GM23338 (cell line): ENCODE results near the gene FNDC11. TPM values are rescaled to one million over a fixed set of nuclear protein-coding genes. Genes with fewer than 3 reads are reported as not detected.

Source experiments
- ATAC-seq: fragments of 200-7000 bp; cut with Tn5 transposase; 3 replicates; pipeline ENCODE4 v1.9.1; 2020
- DNase-seq: peaks from one replicate; pipeline ENCODE4 v3.0.0-alpha.2; 2015; ENCODE audit warnings: low spot score
- H2AFZ ChIP-seq: fragments of 200-600 bp; sonication (generic); 2 replicates; pipeline ENCODE4 v1.8.0; 2016; ENCODE audit warnings: antibody characterized with exemption, mild to moderate bottlenecking, moderate library complexity
- H3F3A ChIP-seq: fragments of 200-600 bp; sonication (generic); replicated peaks from 2 replicates; pipeline ENCODE4 v1.8.0; 2017; ENCODE audit warnings: antibody characterized with exemption, mixed run types, low read depth
- H3K27ac ChIP-seq: fragments of 200-600 bp; sonication (generic); 2 replicates; pipeline ENCODE4 v1.6.1; 2016; ENCODE audit warnings: low read depth
- H3K27me3 ChIP-seq: fragments of 200-600 bp; sonication (generic); 2 replicates; pipeline ENCODE4 v1.8.0; 2016; ENCODE audit warnings: mild to moderate bottlenecking, mixed run types, moderate library complexity; ENCODE audit not compliant: insufficient read depth
- H3K36me3 ChIP-seq: fragments of 200-600 bp; sonication (generic); 2 replicates; pipeline ENCODE4 v1.8.0; 2016; ENCODE audit warnings: mild to moderate bottlenecking; ENCODE audit not compliant: insufficient read depth
- H3K4me1 ChIP-seq: fragments of 200-600 bp; sonication (generic); 2 replicates; pipeline ENCODE4 v1.8.0; 2016; ENCODE audit warnings: mild to moderate bottlenecking, moderate library complexity; ENCODE audit not compliant: insufficient read depth
- H3K4me2 ChIP-seq: fragments of 200-600 bp; sonication (generic); 2 replicates; pipeline ENCODE4 v1.7.1; 2017; ENCODE audit warnings: mixed run types
- H3K4me3 ChIP-seq: fragments of 200-600 bp; sonication (generic); 2 replicates; pipeline ENCODE4 v1.6.1; 2016; ENCODE audit warnings: mixed run types
- H3K79me2 ChIP-seq: fragments of 200-600 bp; sonication (generic); replicated peaks from 2 replicates; pipeline ENCODE4 v1.8.0; 2017; ENCODE audit warnings: mild to moderate bottlenecking; ENCODE audit not compliant: insufficient read depth
- H3K9me2 ChIP-seq: fragments of 200-600 bp; sonication (generic); 2 replicates; pipeline ENCODE4 v1.8.0; 2017; ENCODE audit not compliant: insufficient read depth
- H4K20me1 ChIP-seq: fragments of 200-600 bp; sonication (generic); replicated peaks from 2 replicates; pipeline ENCODE4 v1.8.0; 2017; ENCODE audit warnings: mild to moderate bottlenecking; ENCODE audit not compliant: insufficient read depth
- H3K27ac Mint-ChIP-seq: 2 replicates; pipeline ENCODE4 v1.8.0; 2020; ENCODE audit warnings: inconsistent platforms, mild to moderate bottlenecking, moderate library complexity, mixed read lengths
- H3K27me3 Mint-ChIP-seq: 3 replicates; pipeline ENCODE4 v1.8.0; 2022; ENCODE audit warnings: low read depth, mild to moderate bottlenecking, moderate library complexity, mixed read lengths, inconsistent platforms; ENCODE audit not compliant: insufficient read depth, poor library complexity
- H3K36me3 Mint-ChIP-seq: 3 replicates; pipeline ENCODE4 v1.8.0; 2021; ENCODE audit warnings: low read depth, mild to moderate bottlenecking, inconsistent platforms, moderate library complexity, mixed read lengths
- H3K4me1 Mint-ChIP-seq: 3 replicates; pipeline ENCODE4 v1.8.0; 2020; ENCODE audit warnings: mild to moderate bottlenecking, inconsistent platforms, mixed read lengths
- H3K4me3 Mint-ChIP-seq: 3 replicates; pipeline ENCODE4 v1.8.0; 2021; ENCODE audit warnings: moderate library complexity, mild to moderate bottlenecking, inconsistent platforms, mixed read lengths
- H3K9me3 Mint-ChIP-seq: 3 replicates; pipeline ENCODE4 v1.8.0; 2020; ENCODE audit warnings: moderate library complexity, mild to moderate bottlenecking, inconsistent platforms, mixed read lengths
- EZH2phosphoT487 ChIP-seq: fragments of 200-600 bp; sonication (generic); IDR thresholded peaks from one replicate; pipeline ENCODE4 v1.8.1; 2018; ENCODE audit warnings: antibody characterized with exemption; ENCODE audit not compliant: unreplicated experiment
- NANOG ChIP-seq: IDR thresholded peaks from 2 replicates; pipeline ENCODE4 v1.6.1; 2016; ENCODE audit warnings: antibody characterized with exemption, borderline replicate concordance
- STAT1 ChIP-seq: IDR thresholded peaks from one replicate; pipeline ENCODE4 v1.6.1; 2016; ENCODE audit warnings: antibody characterized with exemption; ENCODE audit not compliant: unreplicated experiment
- ZNF114 ChIP-seq: fragments of 250-450 bp; sonication (Bioruptor Pico); IDR thresholded peaks from 2 replicates; pipeline ENCODE4 v1.5.0; 2020; ENCODE audit warnings: mild to moderate bottlenecking, moderate library complexity
- polyA plus RNA-seq: library from polyadenylated mRNA; unstranded; fragments of >200 nt; fragmentation: Nextera tagmentation; extraction: Ambion mirVana; gene quantifications from 2 replicates; pipeline ENCODE4 v1.2.1, GENCODE V29; 2016
- total RNA-seq: library from RNA; depleted of rRNA; stranded (reverse); fragments of >200 nt; shearing (Covaris generic); gene quantifications from 2 replicates; pipeline ENCODE4 v1.2.3, GENCODE V29; 2014
- TF ChIP-seq, protein P1 (sequence below): fragments of 250-450 bp; sonication (Bioruptor Pico); IDR thresholded peaks from 2 replicates; pipeline ENCODE4 v1.5.0; 2020; ENCODE audit warnings: mild to moderate bottlenecking, moderate library complexity

Gene FNDC11
- total and polyA plus RNA-seq, 2 experiments from 2014 or later: 3.4 to 5.3 TPM

DNA sequence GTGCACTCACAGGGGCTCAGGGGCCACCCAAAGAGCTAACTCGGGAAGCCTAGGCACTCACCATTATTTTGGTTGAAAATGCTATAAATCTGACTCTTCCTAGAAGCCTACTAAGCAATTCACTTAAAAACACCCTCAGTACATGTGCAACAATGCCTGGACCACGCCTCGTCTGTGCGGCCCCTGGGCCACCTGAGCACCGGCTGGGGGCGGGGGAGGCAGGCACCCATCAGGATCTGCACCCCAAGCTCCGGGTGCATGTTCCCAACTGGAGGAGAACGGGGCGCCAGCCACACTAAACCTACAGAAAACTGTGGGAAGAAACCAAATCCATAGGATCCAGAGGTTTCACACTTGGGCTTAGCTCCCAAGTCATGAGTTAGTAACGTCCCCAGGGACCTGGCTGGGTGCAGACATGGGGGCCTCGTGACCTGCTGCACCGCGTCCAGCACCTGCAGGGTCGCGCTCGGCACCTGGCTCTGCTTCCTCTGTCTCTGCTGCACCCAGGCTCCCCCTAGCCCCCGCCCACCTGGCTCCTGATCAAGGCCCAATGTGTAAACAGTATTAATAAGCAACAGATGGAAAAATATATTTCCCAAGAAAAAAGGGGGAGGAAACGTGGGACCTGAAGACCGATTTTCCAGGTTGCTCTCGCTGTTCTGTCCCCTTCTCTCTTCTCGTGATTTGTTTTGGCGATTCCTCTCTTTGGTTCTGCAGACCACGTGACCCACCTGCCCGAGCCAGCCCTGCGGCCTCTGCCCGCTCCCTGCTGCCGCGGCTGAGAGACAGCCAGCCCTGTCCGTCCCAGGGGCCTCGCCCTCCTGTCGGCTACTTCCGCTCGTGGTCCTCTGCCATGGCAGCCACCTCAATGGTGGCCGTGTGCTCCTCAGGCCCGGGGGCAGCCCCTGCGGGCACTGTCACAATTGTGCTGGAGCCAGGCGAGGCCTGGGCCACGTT lies 35.6 kb downstream of the FNDC11 start (continued):
- TF ChIP-seq, protein P1, sequence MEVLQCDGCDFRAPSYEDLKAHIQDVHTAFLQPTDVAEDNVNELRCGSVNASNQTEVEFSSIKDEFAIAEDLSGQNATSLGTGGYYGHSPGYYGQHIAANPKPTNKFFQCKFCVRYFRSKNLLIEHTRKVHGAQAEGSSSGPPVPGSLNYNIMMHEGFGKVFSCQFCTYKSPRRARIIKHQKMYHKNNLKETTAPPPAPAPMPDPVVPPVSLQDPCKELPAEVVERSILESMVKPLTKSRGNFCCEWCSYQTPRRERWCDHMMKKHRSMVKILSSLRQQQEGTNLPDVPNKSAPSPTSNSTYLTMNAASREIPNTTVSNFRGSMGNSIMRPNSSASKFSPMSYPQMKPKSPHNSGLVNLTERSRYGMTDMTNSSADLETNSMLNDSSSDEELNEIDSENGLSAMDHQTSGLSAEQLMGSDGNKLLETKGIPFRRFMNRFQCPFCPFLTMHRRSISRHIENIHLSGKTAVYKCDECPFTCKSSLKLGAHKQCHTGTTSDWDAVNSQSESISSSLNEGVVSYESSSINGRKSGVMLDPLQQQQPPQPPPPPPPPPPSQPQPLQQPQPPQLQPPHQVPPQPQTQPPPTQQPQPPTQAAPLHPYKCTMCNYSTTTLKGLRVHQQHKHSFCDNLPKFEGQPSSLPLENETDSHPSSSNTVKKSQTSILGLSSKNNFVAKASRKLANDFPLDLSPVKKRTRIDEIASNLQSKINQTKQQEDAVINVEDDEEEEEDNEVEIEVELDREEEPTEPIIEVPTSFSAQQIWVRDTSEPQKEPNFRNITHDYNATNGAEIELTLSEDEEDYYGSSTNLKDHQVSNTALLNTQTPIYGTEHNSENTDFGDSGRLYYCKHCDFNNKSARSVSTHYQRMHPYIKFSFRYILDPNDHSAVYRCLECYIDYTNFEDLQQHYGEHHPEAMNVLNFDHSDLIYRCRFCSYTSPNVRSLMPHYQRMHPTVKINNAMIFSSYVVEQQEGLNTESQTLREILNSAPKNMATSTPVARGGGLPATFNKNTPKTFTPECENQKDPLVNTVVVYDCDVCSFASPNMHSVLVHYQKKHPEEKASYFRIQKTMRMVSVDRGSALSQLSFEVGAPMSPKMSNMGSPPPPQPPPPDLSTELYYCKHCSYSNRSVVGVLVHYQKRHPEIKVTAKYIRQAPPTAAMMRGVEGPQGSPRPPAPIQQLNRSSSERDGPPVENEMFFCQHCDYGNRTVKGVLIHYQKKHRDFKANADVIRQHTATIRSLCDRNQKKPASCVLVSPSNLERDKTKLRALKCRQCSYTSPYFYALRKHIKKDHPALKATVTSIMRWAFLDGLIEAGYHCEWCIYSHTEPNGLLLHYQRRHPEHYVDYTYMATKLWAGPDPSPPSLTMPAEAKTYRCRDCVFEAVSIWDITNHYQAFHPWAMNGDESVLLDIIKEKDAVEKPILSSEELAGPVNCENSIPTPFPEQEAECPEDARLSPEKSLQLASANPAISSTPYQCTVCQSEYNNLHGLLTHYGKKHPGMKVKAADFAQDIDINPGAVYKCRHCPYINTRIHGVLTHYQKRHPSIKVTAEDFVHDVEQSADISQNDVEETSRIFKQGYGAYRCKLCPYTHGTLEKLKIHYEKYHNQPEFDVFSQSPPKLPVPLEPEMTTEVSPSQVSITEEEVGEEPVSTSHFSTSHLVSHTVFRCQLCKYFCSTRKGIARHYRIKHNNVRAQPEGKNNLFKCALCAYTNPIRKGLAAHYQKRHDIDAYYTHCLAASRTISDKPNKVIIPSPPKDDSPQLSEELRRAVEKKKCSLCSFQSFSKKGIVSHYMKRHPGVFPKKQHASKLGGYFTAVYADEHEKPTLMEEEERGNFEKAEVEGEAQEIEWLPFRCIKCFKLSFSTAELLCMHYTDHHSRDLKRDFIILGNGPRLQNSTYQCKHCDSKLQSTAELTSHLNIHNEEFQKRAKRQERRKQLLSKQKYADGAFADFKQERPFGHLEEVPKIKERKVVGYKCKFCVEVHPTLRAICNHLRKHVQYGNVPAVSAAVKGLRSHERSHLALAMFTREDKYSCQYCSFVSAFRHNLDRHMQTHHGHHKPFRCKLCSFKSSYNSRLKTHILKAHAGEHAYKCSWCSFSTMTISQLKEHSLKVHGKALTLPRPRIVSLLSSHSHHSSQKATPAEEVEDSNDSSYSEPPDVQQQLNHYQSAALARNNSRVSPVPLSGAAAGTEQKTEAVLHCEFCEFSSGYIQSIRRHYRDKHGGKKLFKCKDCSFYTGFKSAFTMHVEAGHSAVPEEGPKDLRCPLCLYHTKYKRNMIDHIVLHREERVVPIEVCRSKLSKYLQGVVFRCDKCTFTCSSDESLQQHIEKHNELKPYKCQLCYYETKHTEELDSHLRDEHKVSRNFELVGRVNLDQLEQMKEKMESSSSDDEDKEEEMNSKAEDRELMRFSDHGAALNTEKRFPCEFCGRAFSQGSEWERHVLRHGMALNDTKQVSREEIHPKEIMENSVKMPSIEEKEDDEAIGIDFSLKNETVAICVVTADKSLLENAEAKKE (CRISPR knock-in tag): no peak

DNA sequence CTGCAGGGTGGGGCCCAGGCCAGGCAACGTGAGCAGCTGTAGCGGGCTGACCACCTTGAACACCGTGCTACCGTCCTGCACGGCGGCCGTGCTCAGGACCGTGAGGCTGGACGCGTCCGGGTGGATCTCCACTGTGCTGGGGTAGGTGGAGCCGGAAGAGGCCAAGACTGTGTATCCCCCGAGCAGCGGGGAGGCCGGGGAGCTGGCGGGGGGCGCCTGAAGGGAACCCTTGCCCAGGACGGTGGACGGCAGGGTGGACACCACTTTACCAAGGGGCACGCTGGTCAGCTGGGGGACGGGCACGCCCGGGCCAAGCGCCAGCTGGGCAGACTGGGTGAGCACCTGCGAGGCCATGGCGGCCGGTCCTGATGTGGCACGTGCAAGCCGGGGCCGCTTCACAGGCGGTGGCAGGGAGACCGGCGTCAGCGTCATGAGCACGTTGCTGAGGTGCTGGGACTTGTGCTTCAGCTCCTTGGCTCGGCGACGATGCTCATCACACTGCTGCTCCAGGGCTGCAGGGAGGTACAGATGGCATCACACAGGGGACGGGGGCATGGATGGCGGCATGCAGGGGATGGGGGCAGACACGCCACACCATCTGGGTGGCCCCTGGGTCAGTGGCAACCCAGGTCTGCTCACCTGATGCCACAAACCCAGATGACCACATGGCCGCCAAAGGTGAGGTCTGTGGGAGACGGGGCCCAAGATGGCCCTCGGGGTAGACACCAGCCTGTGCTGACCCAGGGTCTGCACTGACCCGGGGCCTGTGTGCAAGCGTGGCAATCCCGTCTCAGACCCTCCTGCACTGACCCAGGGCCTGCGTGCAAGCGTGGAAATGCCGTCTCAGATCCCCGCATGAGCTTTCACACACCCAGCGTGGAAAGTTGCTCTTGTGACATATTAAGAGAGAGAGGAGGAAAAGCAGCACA lies 36.5 kb downstream of the FNDC11 start:
- H3K27ac Mint-ChIP-seq: no peak overlapping the region; the same call in 1 of the 2 replicates
- Histone ChIP-seq H2AFZ (no peak overlapping the region), H3K9me2 (no peaks in the 10 kb centered on the region), H3K27me3 (no peaks in the 10 kb centered on the region), H3F3A (0 out of 2 replicates have a peak, but pooled peaks cover 2% of the 10 kb centered on the region), H3K4me3 (no peak overlapping the region), H3K27ac (no peak overlapping the region), H3K4me2 (no peak overlapping the region), H3K79me2 (no peaks in the 10 kb centered on the region), H3K4me1 (no peaks in the 10 kb centered on the region), H4K20me1 (no peaks in the 10 kb centered on the region), H3K36me3 (no peaks in the 10 kb centered on the region)
- peaks cover 3% of the 10 kb centered on the region for H3K27me3 Mint-ChIP-seq
- no peaks in the 10 kb centered on the region for H3K9me3 Mint-ChIP-seq
- DNase-seq: no peak
- H3K4me1 Mint-ChIP-seq: no peaks in the 10 kb centered on the region
- H3K36me3 Mint-ChIP-seq: peaks cover 18% of the 10 kb centered on the region
- ATAC-seq: no peak
- no peak overlapping the region for H3K4me3 Mint-ChIP-seq
- TF ChIP-seq, protein P1 (CRISPR knock-in tag): no peak
- TF ChIP-seq ZNF114 (CRISPR knock-in tag) (no peak), STAT1 (no peak), EZH2phosphoT487 (no peak), NANOG (no peak)
